Measurements from ENCODE around the gene SYNJ2. TPM values are rescaled to one million over a fixed set of nuclear protein-coding genes. Genes with fewer than 3 reads are reported as not detected.
A peak's percentile ranks its signal among the peaks of the same experiment; 100 is the strongest.

SYNJ2 gene
- total RNA-seq, 1 experiment from 2014 or later, result 29.1 TPM

DNA sequence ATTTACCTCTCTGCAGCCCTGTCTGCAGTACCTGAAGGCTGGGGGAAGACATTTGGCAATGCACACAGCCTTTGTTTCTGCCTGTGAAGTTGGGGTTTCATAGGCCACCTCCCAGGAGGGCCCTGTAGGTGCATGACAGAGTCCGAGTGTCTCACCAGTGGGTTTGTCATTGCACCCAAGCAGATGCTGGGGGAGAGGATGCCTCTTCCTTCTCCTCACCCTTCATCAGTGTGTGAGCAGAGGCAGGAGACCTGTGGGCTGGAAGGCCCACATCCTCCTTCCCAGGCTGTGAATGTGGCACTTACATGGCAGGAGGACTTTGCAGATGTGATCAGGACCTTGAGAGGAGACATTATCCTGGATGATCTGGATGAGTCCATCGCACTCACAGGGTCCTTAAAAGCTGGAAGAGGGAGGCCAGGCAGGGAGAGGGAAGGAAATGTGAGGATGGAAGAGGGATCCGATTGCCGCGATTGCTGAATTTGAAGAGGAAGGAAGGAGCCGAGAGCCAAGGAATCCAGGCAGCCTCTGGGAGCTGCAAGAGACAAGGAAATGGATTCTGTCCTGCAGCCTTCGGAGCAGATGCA lies 30.4 kb downstream of the SYNJ2 start:
- H3K9me3 Mint-ChIP-seq (ENCODE audit: low read depth, unreplicated experiment), result no peaks in the 10 kb centered on the region
- intact Hi-C loops (cut with micrococcal nuclease; ENCODE audit: unreplicated experiment), result no loop called here
- no peak for DNase-seq
- H3K4me1 Mint-ChIP-seq (ENCODE audit: low read depth, unreplicated experiment), result peaks cover 66% of the 10 kb centered on the region
- H3K36me3 Mint-ChIP-seq (ENCODE audit: insufficient read depth, unreplicated experiment), result peaks cover 14% of the 10 kb centered on the region
- TF ChIP-seq, protein P1, sequence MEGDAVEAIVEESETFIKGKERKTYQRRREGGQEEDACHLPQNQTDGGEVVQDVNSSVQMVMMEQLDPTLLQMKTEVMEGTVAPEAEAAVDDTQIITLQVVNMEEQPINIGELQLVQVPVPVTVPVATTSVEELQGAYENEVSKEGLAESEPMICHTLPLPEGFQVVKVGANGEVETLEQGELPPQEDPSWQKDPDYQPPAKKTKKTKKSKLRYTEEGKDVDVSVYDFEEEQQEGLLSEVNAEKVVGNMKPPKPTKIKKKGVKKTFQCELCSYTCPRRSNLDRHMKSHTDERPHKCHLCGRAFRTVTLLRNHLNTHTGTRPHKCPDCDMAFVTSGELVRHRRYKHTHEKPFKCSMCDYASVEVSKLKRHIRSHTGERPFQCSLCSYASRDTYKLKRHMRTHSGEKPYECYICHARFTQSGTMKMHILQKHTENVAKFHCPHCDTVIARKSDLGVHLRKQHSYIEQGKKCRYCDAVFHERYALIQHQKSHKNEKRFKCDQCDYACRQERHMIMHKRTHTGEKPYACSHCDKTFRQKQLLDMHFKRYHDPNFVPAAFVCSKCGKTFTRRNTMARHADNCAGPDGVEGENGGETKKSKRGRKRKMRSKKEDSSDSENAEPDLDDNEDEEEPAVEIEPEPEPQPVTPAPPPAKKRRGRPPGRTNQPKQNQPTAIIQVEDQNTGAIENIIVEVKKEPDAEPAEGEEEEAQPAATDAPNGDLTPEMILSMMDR (IDR thresholded peaks at IDR 0.05; ENCODE audit: unreplicated experiment), result no peak
- H3K27ac Mint-ChIP-seq (ENCODE audit: unreplicated experiment), result peak overlapping the region; percentile 53
- no peaks in the 10 kb centered on the region for H3K27me3 Mint-ChIP-seq (ENCODE audit: unreplicated experiment)
- CTCF ChIA-PET, result interaction anchor here (0.5 to 1.6 kb wide), 2 partner anchors 14 to 110 kb away, joined by 3 to 5 read pairs; no protein-coding TSS in a partner anchor
- BruUV-seq (replicated peaks), result no TSS peak
- peak overlapping the region; percentile 7 for H3K4me3 Mint-ChIP-seq (ENCODE audit: low read depth, unreplicated experiment)

DNA sequence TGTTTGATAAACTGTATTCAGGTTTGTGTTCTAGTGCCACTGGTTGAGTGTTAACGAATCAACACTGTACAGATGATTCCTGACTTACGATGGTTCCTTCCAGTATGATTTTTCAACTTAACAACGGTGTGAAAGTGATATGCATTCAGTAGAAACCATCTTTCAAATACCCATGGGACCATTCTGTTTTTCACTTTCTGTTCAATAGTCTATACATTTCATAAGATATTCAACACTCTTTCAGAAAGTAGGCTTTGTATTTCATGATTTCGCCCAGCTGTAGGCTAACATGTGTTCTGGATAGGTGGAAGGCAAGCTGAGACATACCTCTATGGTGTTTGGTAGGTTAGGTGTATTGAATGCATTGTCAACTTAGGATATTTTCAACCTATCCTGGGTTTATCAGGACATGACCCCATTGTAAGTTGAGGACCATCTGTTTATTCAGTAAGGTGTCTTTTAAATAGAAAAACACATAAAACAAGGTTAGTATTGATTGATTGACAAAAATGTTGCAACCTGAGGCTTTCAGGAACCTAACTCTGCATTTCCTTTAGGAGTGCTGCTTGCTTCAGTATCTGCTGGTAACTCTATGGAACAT lies 32.3 kb downstream of the SYNJ2 start:
- peaks cover 49% of the 10 kb centered on the region for H3K4me1 Mint-ChIP-seq (ENCODE audit: low read depth, unreplicated experiment)

DNA sequence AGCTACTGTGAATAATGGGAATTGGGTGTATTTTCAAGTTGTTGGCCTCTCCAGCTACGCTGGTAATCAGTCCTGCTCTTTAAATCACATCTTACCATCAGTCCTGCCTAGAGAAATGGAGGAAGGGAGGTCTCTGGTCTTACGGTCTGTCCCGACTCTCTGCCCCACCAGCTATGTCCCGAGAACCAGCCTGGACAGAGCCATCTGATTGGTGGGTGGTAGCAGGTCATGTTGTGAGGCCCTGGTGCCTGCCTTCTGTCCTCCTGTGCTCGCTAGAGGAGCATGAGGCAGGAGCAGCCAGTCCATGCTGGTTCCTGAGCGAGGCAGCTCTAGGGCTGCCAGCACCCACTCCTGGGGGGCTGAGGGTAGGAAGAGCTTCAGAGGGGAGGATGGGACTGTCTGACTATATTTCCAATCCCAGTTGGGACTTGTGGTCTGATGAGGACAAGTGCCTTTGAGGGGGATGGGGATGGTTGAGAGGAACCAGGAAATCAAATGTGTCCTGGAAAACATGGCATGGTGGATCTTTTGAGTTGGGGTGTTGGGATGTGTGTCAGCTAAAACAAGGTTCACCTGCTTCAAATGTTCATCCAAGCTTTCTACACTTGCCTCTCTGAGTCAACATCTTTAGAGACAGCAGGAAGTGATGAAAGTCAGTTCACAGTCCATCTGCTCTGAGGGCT lies 33.0 kb downstream of the SYNJ2 start:
- Mint-ChIP-seq H3K36me3 (ENCODE audit: insufficient read depth, unreplicated experiment) (peaks cover 8% of the 10 kb centered on the region), H3K27ac (ENCODE audit: unreplicated experiment) (no peak overlapping the region), H3K4me3 (ENCODE audit: low read depth, unreplicated experiment) (no peak overlapping the region), H3K27me3 (ENCODE audit: unreplicated experiment) (no peaks in the 10 kb centered on the region), H3K4me1 (ENCODE audit: low read depth, unreplicated experiment) (peaks cover 45% of the 10 kb centered on the region), H3K9me3 (ENCODE audit: low read depth, unreplicated experiment) (no peaks in the 10 kb centered on the region)
- intact Hi-C loops (cut with micrococcal nuclease; ENCODE audit: unreplicated experiment), result loop anchor here (1.0 kb wide), 1 partner anchor 25 kb away; no protein-coding TSS in a partner anchor
- DNase-seq, result no peak
- TF ChIP-seq, protein P1 (IDR thresholded peaks at IDR 0.05; ENCODE audit: unreplicated experiment), result no peak
- CTCF ChIA-PET, result no interaction called here
- no TSS peak for BruUV-seq (replicated peaks)

More for the DNA sequence above, 32.3 kb downstream of the SYNJ2 start:
- H3K27me3 Mint-ChIP-seq (ENCODE audit: unreplicated experiment), result no peaks in the 10 kb centered on the region
- no peaks in the 10 kb centered on the region for H3K9me3 Mint-ChIP-seq (ENCODE audit: low read depth, unreplicated experiment)
- peaks cover 11% of the 10 kb centered on the region for H3K36me3 Mint-ChIP-seq (ENCODE audit: insufficient read depth, unreplicated experiment)
- no peak overlapping the region for H3K4me3 Mint-ChIP-seq (ENCODE audit: low read depth, unreplicated experiment)
- CTCF ChIA-PET, result no interaction called here
- TF ChIP-seq, protein P1 (IDR thresholded peaks at IDR 0.05; ENCODE audit: unreplicated experiment), result no peak
- BruUV-seq (replicated peaks), result no TSS peak
- H3K27ac Mint-ChIP-seq (ENCODE audit: unreplicated experiment), result no peak overlapping the region
- DNase-seq, result no peak
- intact Hi-C loops (cut with micrococcal nuclease; ENCODE audit: unreplicated experiment), result no loop called here

DNA sequence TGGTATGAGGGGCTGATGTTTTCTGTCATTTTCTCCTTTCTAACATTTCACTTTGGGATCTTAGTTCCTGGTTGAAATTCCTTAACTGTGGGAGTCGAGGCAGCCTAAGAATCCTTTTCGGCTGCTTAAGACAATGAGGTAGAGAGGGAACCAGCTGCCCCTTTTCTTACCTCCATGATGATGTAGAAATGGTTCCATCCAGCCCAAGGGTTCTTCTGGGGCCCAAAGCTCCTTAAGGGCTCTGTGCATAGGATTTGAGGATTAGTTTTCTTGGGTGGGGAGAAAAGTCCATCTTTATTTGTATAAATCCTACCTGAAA lies 33.5 kb downstream of the SYNJ2 start:
- DNase-seq, result no peak
- TF ChIP-seq, protein P1 (IDR thresholded peaks at IDR 0.05; ENCODE audit: unreplicated experiment), result no peak
- intact Hi-C loops (cut with micrococcal nuclease; ENCODE audit: unreplicated experiment), result loop anchor here (1.0 kb wide), 1 partner anchor 24 kb away; no protein-coding TSS in a partner anchor
- Mint-ChIP-seq H3K27ac (ENCODE audit: unreplicated experiment) (no peak overlapping the region), H3K4me1 (ENCODE audit: low read depth, unreplicated experiment) (peaks cover 45% of the 10 kb centered on the region), H3K9me3 (ENCODE audit: low read depth, unreplicated experiment) (no peaks in the 10 kb centered on the region), H3K27me3 (ENCODE audit: unreplicated experiment) (no peaks in the 10 kb centered on the region), H3K4me3 (ENCODE audit: low read depth, unreplicated experiment) (no peak overlapping the region), H3K36me3 (ENCODE audit: insufficient read depth, unreplicated experiment) (peaks cover 12% of the 10 kb centered on the region)
- CTCF ChIA-PET, result no interaction called here
- BruUV-seq (replicated peaks), result no TSS peak

All from Calu3 (cell line).